GM12872 (cell line): ENCODE measurements around the gene MLEC.

ENCODE experiments used
- CTCF ChIP-seq: IDR thresholded peaks from 3 replicates; pipeline ENCODE4 v1.5.1; 2011; ENCODE audit warnings: low read depth, mild to moderate bottlenecking, low read length, moderate library complexity; ENCODE audit not compliant: insufficient read depth

Gene MLEC

GRCh38 chr12:120689397-120690082 lies 2.6 kb downstream of the MLEC start:
- no peak for TF ChIP-seq CTCF

- TF ChIP-seq CTCF = no peak
These were observed 3.1 kb downstream of the MLEC start for GRCh38 chr12:120690083-120690450.

GRCh38 chr12:120690978-120691377 lies 4.0 kb downstream of the MLEC start:
- TF ChIP-seq CTCF = no peak

GRCh38 chr12:120692524-120693033 lies 5.6 kb downstream of the MLEC start:
- TF ChIP-seq CTCF = no peak

GRCh38 chr12:120693848-120694247 lies 6.9 kb downstream of the MLEC start:
- no peak for TF ChIP-seq CTCF

DNA sequence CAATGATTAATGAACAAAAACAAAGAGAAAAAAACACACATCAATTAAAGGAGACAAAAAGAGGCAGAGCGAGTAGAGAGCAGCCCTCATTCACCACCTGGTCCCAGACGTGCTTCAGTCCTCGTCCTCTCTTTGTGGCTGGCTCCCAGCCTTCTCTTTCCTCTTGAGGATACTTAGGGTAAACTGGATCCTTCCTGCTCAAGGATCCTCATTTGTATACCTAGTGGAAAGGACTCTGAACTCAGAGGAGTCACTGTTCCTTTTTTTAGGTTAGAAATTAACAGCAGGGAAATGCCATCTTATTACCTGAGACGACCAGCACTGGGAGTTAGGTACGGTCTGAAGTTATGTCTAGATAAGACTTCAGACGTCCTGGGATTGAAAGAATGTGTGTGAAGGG lies 9.7 kb downstream of the MLEC start:
- no peak for TF ChIP-seq CTCF

DNA sequence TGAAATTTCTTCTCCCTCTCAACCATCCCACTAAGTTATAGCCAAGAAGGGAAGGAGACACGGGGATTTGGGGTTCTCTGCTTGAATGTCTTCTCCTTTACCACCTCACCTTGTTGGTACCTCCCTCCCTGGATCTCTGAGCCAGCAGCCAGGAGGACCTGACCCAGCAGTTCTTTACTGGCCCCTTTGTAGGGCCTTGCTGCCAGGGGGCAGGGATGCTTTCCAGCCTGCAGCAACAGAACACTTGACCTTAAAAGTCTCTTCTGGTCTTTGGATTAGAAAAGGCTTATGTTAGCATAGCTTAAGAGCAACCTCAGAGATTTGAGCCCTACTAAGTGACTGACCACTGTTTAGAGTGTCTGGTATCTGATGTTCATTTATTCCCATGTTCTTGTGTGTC lies 10.4 kb downstream of the MLEC start:
- no peak for TF ChIP-seq CTCF
